Urinary bladder (tissue), 4 donors: Measurements from ENCODE around the gene ARHGAP6. TPM values are rescaled to one million over a fixed set of nuclear protein-coding genes. Genes with fewer than 3 reads are reported as not detected.
"Not testable (repeated sequence)": the region's sequence is repeated elsewhere in the genome, so short reads cannot be mapped to it uniquely, and the experiment has no call there.

ENCODE experiments used
- DNase-seq: peaks from one replicate; pipeline ENCODE4 v3.0.0-alpha.2; 2015; ENCODE audit errors: extremely low spot score
- H3K27ac ChIP-seq: one replicate; pipeline ENCODE4 v1.5.1; 2013; ENCODE audit warnings: low read depth, mild to moderate bottlenecking, moderate library complexity
- H3K36me3 ChIP-seq: one replicate; pipeline ENCODE4 v1.6.1; 2013; ENCODE audit warnings: mild to moderate bottlenecking, moderate library complexity; ENCODE audit not compliant: insufficient read depth
- H3K4me1 ChIP-seq: one replicate; pipeline ENCODE4 v1.6.1; 2013; ENCODE audit warnings: mild to moderate bottlenecking, moderate library complexity; ENCODE audit not compliant: insufficient read depth
- H3K4me3 ChIP-seq: one replicate; pipeline ENCODE4 v1.5.1; 2013; ENCODE audit warnings: low read depth, low read length
- WGBS: extraction: QIAGEN DNeasy Blood & Tissue Kit; methylation state at CpG from one replicate; pipeline ENCODE4 v1.1.7; 2013; 5-methylcytosine and 5-hydroxymethylcytosine counted together
- polyA plus RNA-seq: library from polyadenylated mRNA; stranded (reverse); fragments of 200-250 nt; gene quantifications from one replicate; pipeline ENCODE4 v1.2.3, GENCODE V29; 2013
- total RNA-seq: library from RNA; depleted of rRNA; stranded (reverse); fragments of >200 nt; gene quantifications from one replicate; pipeline ENCODE4 v1.2.3, GENCODE V29; 2014
- donor health status: healthy with polysubstance abuse.
- donor health status: healthy.

The ARHGAP6 gene
- total and polyA plus RNA-seq, 2 donors, result 19.6 to 20.7 TPM

DNA sequence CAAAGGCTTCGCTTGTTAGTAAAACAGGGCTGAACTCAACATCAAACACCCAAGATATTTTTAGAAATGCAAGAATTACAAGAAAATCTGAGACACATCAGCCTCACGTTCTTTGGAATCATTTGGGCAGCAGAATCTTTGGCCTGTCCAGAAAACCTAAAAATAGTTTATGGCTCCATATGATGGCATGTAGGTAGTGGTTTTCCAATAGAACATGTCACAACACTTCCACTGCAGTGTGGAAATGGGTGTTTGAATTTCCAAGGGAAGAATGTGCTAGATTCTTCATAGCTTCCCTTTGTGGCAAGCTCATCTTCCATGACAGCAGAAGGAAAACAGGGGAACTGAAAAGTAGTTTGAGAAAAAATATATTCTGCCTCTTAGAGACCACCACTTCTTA lies 118.8 kb downstream of the ARHGAP6 start:
- Histone ChIP-seq H3K4me3 (no peak overlapping the region), H3K36me3 (no peaks in the 10 kb centered on the region), H3K27ac (no peak overlapping the region), H3K4me1 (no peaks in the 10 kb centered on the region)
- 38% methylated on average over 2 of the region's 2 CpGs for WGBS
- DNase-seq, result no peak

DNA sequence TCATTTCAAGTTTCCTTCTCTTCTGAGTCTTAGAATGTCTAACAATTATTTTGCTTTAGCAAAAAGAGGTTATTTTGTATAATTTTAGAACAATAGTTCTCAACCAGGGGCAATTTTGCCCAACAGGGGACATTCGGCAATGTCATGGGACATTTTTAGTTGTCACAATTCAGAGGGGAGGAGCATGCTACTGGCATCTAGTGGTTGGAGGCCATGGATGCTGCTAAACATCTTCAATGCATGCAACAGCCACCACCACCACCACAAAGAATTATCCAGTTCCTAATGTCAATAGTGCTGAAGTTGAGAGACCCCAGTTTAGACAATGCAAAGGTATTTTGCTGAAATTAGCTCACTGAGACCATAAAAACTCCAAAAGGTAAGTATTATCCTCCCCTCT lies 122.5 kb downstream of the ARHGAP6 start:
- no peak for DNase-seq
- no peaks in the 10 kb centered on the region for H3K36me3 ChIP-seq
- 92% methylated on average over 1 of the region's 1 CpG for WGBS

DNA sequence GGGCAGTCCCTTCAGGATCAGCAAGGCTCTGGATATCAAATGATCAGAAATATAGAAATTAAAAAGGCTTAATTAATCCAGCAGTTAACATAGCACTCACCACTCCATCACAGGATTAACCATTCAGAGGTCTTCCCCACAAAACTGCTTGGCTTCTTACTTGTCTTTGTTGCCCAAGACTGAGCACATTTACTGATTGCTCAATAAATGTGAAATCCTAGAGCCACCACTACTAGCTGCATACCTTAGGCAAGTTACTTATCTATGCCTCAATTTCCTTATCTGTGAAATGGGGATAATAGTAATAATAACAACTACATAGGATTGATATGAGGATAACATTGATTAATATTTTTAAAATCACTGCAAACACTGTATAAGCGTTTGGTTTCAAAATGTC lies 124.2 kb downstream of the ARHGAP6 start:
- DNase-seq, result no peak
- Histone ChIP-seq H3K27ac (no peak overlapping the region), H3K4me1 (no peaks in the 10 kb centered on the region), H3K4me3 (no peak overlapping the region), H3K36me3 (no peaks in the 10 kb centered on the region)
- WGBS, result 89% methylated on average over 1 of the region's 1 CpG

More for the DNA sequence above, 122.5 kb downstream of the ARHGAP6 start:
- H3K27ac ChIP-seq, result no peak overlapping the region
- no peaks in the 10 kb centered on the region for H3K4me1 ChIP-seq
- no peak overlapping the region for H3K4me3 ChIP-seq

DNA sequence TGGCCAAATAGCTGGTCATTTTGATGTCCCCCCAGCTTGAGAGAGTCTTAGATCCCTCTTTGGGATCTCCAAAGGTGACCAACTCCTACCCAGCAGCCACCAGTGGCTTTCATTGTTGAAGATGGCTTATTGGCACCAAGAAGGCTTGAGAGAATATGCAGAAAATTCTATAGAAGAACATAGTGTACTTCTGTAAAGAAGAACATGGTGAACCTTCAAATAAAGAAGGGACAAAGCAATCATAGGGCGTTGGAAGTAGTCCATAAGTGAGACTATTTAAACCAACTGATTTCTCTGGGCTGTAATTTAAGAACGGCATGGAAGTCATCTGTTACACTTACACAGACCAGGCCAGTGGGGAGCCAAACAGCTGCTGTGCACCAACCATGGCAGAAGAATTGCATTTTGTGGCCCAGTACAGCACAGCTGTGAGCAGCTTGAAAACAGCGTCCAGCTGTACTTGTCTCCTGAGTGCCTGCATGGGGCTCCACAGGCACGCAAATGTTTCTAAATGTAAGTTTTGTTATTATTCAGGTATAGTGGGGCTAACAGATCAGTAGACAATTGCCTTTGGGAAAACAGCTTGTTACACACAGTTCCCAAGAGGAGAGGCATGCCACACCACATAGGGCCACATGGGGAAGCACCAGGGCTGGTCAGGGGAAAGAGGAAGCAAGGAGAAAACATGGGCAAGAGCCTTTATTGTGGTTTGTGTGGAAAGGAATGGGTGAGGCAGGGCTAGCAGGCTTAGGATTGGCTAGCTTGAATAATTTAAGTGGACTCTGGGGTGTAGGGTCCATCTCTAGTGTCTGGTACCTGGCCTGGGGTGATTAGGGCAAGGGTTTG lies 125.0 kb downstream of the ARHGAP6 start:
- Histone ChIP-seq H3K4me1 (no peaks in the 10 kb centered on the region), H3K27ac (no peak overlapping the region), H3K4me3 (no peak overlapping the region), H3K36me3 (no peaks in the 10 kb centered on the region)
- WGBS, result 48% methylated on average over 4 of the region's 4 CpGs
- DNase-seq, result no peak

DNA sequence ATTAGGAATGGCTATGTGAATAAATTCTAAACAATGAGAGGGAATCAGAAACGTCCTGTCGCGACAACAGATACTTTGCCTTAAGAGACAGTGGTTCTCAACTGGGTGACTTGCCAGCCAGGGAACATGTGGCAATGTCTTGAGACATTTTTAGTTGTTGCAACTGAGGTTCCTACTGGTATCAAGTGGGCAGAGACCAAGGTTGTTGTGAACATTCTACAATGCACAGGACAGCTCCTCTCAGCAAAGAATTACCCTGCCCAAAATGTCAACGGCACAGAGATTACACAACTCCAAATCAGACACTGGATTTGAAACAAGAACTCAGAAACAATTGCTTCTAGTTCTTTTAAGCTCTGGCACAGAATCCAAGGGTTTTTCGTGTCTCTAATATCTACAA lies 128.6 kb downstream of the ARHGAP6 start:
- Histone ChIP-seq H3K36me3 (no peaks in the 10 kb centered on the region), H3K4me1 (no peaks in the 10 kb centered on the region), H3K27ac (no peak overlapping the region), H3K4me3 (no peak overlapping the region)
- no peak for DNase-seq
- WGBS, result 38% methylated on average over 5 of the region's 5 CpGs

DNA sequence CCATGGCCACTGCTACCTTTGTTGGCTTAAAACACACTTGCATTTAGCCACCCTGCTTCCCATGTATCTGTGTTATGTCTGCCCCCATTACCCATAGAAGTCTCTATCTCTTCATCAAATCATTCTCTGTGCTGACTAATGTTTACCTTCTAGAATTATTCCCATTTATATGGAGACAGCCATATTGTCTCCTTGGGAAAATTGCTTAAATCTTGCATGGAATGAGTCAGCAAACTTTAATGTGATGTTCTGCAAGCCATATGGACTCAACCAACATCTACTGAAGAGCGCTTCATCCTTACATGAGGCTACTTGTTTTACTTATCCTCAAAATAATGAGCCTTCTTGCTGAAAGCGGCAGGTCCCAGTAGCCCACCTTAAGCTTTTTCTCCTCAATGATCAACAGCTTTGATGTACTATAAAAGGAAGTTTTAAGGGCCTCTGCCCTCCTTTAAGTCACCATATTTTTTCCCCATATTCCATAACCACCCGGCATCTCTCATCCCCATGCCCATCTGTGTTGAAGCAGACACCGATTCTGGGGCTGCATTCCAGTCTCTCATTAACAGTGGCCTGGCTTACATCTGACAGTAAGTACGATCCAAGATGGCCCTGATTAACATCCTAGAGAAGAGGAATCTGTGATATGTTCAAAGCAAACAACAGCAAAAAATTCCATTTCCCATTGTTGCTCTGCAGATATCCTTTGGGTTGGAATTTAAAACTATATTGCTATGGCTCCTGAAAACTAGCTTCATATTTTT lies 130.4 kb downstream of the ARHGAP6 start:
- DNase-seq, result no peak
- no peaks in the 10 kb centered on the region for H3K36me3 ChIP-seq
- no peaks in the 10 kb centered on the region for H3K4me1 ChIP-seq
- no peak overlapping the region for H3K4me3 ChIP-seq
- WGBS, result 63% methylated on average over 5 of the region's 5 CpGs
- H3K27ac ChIP-seq, result no peak overlapping the region

DNA sequence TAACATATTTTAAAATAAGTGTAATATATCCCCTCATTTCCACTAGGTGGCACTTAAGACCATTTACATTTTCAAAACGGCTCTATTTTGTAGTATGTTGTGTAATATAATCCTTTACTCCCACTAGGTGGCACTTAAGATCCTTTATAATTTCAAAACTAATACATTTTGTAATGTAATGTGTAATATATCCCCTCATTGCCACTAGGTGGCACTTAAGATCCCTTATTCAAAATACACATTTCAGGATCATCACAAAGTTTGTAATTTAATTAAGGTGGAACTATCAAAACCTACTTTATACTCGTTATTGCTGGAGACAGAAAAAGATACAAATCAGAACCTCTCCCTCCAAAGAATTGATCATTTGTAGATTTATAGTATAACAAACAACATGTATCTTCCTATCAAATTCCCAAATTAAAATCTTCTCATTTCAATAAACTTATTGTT lies 132.5 kb downstream of the ARHGAP6 start:
- H3K4me1 ChIP-seq, result no peaks in the 10 kb centered on the region
- H3K36me3 ChIP-seq, result no peaks in the 10 kb centered on the region

DNA sequence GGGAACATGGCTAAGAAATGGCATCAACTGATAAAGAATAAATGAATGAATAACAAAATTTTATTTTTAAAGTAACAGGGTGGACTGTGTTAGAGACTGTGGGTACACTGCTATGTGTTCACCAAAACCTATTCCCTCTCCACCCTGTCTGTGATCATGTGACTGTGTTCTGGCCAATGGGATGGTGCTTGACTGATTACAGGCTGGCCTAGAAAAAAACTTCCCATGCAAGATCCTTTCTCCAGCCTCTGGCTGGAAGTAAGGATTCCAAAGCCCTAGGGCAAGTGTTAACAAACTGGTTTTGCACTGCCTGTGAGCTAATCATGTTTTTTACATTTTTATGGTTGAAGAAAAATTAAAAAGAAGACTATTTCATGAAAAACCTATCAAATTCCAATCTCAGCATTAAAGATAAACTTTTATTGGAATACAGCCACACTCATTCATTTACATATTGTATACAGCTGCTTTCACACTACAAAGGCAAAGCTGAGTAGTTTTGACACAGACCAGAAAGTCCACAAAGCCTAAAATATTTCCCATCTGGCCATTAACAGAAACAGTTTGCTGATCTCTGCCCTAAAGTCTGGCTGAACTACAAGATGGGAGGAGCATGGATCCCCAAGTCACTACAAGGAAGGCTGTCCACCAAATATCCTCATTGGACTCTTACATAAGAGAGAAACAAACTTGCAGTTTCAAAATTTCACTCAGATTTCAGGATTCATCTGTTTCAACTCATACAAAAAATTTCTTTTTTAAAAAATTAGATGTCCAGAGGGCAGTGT lies 133.2 kb downstream of the ARHGAP6 start:
- no peak overlapping the region for H3K4me3 ChIP-seq
- no peak for DNase-seq
- no peaks in the 10 kb centered on the region for H3K4me1 ChIP-seq
- H3K36me3 ChIP-seq, result no peaks in the 10 kb centered on the region
- no peak overlapping the region for H3K27ac ChIP-seq

More for the DNA sequence above, 132.5 kb downstream of the ARHGAP6 start:
- H3K4me3 ChIP-seq, result no peak overlapping the region
- 0% methylated on average over 2 of the region's 2 CpGs for WGBS
- no peak overlapping the region for H3K27ac ChIP-seq
- DNase-seq, result peak; percentile 60

DNA sequence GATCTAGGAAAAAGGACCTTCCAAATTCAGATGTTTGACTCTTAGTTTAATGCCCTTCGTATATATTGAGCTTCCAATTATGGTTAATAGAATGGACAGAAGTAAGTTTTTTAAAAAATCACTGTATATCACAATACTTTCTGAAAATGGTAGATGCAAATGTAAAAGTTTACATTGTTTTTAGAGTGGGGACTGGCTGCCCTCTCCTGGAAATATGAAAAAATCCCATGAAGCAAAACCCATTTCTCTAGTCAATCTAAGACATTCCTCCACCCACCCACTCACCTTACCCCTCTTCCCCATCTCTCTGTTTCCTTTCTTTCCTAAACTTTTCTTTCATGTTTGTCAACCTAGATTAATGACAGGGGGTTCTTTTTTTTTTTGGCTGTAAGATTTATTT lies 134.5 kb downstream of the ARHGAP6 start:
- H3K27ac ChIP-seq, result no peak overlapping the region
- H3K36me3 ChIP-seq, result no peaks in the 10 kb centered on the region
- H3K4me1 ChIP-seq, result no peaks in the 10 kb centered on the region
- 49% methylated on average over 1 of the region's 1 CpG for WGBS
- no peak for DNase-seq
- H3K4me3 ChIP-seq, result no peak overlapping the region

DNA sequence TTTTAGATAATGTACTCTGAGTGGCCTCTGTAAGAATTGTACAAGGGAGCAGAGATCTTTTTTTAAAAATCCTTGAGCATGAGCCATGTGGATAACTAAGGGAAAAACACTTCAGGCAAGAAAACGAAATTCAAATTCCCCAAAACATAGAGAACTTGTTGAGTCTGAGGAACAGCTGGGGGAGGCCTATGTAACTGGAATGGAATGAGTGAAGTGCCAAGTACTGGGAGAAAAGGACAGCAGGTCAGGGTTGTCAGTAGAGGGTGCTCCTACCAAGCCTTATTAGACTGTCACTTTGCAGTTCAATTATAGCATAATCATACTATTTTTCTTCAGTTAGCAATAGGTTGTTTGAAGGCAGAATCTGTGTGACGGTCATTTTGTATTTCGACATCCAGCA lies 135.1 kb downstream of the ARHGAP6 start:
- no peak overlapping the region for H3K4me3 ChIP-seq
- no peaks in the 10 kb centered on the region for H3K36me3 ChIP-seq
- no peak for DNase-seq
- H3K27ac ChIP-seq, result no peak overlapping the region
- H3K4me1 ChIP-seq, result no peaks in the 10 kb centered on the region
- WGBS, result 74% methylated on average over 3 of the region's 3 CpGs

DNA sequence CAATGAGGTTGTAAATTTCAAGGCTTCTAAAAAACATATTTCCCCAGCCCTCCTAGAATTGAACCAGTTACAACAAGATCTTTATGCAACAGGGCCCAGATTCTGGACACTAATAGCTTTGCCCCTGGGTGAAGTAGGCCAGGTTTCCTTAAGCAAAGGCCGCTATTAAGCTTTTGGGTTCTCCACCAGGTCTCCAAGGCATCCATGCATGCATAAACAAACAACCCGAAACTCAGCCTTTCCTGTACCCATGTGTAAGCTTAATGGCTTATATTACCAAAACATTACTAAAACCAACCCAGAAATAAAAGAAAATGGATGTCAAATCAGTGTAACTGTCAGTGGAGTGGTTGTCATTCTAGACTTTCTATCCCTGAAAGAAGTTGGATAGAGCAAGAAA lies 137.1 kb downstream of the ARHGAP6 start:
- H3K4me3 ChIP-seq, result no peak overlapping the region
- no peaks in the 10 kb centered on the region for H3K4me1 ChIP-seq
- no peak for DNase-seq
- H3K36me3 ChIP-seq, result no peaks in the 10 kb centered on the region
- H3K27ac ChIP-seq, result no peak overlapping the region
- 70% methylated on average over 2 of the region's 2 CpGs for WGBS

DNA sequence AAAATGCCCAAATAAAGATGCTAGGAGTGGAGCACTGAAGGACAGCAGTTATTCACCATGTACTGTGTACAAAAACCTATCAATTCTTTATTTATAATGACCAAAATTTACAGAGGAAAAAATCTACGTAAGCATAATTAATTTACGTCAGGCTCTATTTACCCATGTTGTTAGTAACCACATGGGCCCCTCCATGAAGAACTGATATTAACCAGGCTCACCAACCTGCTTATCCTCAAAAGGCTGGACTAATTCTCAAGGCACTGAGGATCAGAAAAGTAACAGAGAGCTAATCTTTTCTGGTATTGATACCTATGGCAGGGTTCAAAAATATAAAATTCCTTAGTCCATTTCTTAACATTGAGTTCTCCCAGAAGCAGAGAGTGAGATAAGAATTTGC lies 140.0 kb downstream of the ARHGAP6 start:
- H3K36me3 ChIP-seq, result no peaks in the 10 kb centered on the region
- no peak overlapping the region for H3K4me3 ChIP-seq
- WGBS, result 72% methylated on average over 2 of the region's 2 CpGs
- H3K27ac ChIP-seq, result no peak overlapping the region
- no peak for DNase-seq
- H3K4me1 ChIP-seq, result no peaks in the 10 kb centered on the region

DNA sequence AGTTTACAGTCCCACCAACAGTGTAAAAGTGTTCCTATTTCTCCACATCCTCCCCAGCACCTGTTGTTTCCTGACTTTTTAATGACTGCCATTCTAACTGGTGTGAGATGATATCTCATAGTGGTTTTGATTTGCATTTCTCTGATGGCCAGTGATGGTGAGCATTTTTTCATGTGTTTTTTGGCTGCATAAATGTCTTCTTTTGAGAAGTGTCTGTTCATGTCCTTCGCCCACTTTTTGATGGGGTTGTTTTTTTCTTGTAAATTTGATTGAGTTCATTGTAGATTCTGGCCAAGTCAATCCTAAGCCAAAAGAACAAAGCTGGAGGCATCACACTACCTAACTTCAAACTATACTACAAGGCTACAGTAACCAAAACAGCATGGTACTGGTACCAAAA lies 146.5 kb downstream of the ARHGAP6 start:
- DNase-seq, H3K4me1 ChIP-seq, H3K27ac ChIP-seq, H3K4me3 ChIP-seq, H3K36me3 ChIP-seq: not testable (repeated sequence)
- WGBS, result 100% methylated on average over 1 of the region's 1 CpG
